HG02870 (cell line): ENCODE data around the gene CPOX.

Experiments used
- ATAC-seq: cut with Tn5 transposase; IDR thresholded peaks from one replicate; pipeline ENCODE4 v1.9.1; 2021; ENCODE audit warnings: mild to moderate bottlenecking, moderate library complexity; ENCODE audit not compliant: unreplicated experiment

The CPOX gene

GRCh38 chr3:98596541-98597500 lies 3.4 kb upstream of the CPOX start:
- ATAC-seq: no peak

- no peak for ATAC-seq
These were observed 2.7 kb upstream of the CPOX start for GRCh38 chr3:98596087-98596486.

- no peak for ATAC-seq
These were observed 1.4 kb upstream of the CPOX start for GRCh38 chr3:98594628-98595324.

- no peak for ATAC-seq
These were observed 971 bp downstream of the CPOX start for GRCh38 chr3:98592345-98592935.

- ATAC-seq: no peak
These were observed 3.9 kb downstream of the CPOX start for GRCh38 chr3:98589331-98590036.

GRCh38 chr3:98588065-98588464 lies 5.3 kb downstream of the CPOX start:
- no peak for ATAC-seq

- no peak for ATAC-seq
These were observed 5.8 kb downstream of the CPOX start for GRCh38 chr3:98587654-98588053.

GRCh38 chr3:98584547-98584946 lies 8.9 kb downstream of the CPOX start:
- ATAC-seq: no peak

- no peak for ATAC-seq
These were observed 9.6 kb downstream of the CPOX start for GRCh38 chr3:98583766-98584165.

GRCh38 chr3:98582042-98582441 lies 11.4 kb downstream of the CPOX start:
- no peak for ATAC-seq

- ATAC-seq: no peak
These were observed 11.9 kb downstream of the CPOX start for GRCh38 chr3:98581474-98581873.

- ATAC-seq: no peak
These were observed 12.7 kb downstream of the CPOX start for GRCh38 chr3:98580401-98581386.

- no peak for ATAC-seq
These were observed 16.1 kb downstream of the CPOX start for GRCh38 chr3:98577178-98577895.

- ATAC-seq: no peak
These were observed 19.3 kb downstream of the CPOX start for GRCh38 chr3:98574132-98574531.

GRCh38 chr3:98573181-98573728 lies 20.2 kb downstream of the CPOX start:
- peak; percentile 56 for ATAC-seq

- ATAC-seq: no peak
These were observed 25.0 kb downstream of the CPOX start for GRCh38 chr3:98568402-98568801.

- no peak for ATAC-seq
These were observed 25.6 kb downstream of the CPOX start for GRCh38 chr3:98567666-98568270.

- no peak for ATAC-seq
These were observed 27.6 kb downstream of the CPOX start for GRCh38 chr3:98565843-98566242.
